WTC11 (cell line): Measurements from ENCODE around the gene DHX36. TPM values are rescaled to one million over a fixed set of nuclear protein-coding genes. Genes with fewer than 3 reads are reported as not detected.

Experiments
- ATAC-seq: fragments of 200-7000 bp; cut with Tn5 transposase; 2 replicates; pipeline ENCODE4 v1.10.0; 2021; ENCODE audit warnings: mild to moderate bottlenecking, moderate library complexity
- CTCF ChIA-PET: fragments of 300-600 bp; sonication (Branson Sonifier 250); formaldehyde crosslinking; loops from one replicate; lab custom pipeline; 2021; ENCODE audit warnings: antibody characterized with exemption; lab: Charles Lee
- POLR2A ChIA-PET: fragments of 350-600 bp; sonication (Branson Sonifier 250); formaldehyde crosslinking; loops from one replicate; lab custom pipeline; 2021; ENCODE audit warnings: antibody characterized with exemption; lab: Charles Lee
- DNase-seq: peaks from one replicate; pipeline ENCODE4 v3.0.0; 2021; ENCODE audit warnings: low spot score
- H3K27ac Mint-ChIP-seq: 2 replicates; pipeline ENCODE4 v1.8.0; 2021; ENCODE audit warnings: mixed read lengths
- H3K27me3 Mint-ChIP-seq: 2 replicates; pipeline ENCODE4 v1.8.0; 2021; ENCODE audit warnings: low read depth, mild to moderate bottlenecking, moderate library complexity, mixed read lengths
- H3K36me3 Mint-ChIP-seq: 2 replicates; pipeline ENCODE4 v1.8.0; 2021; ENCODE audit warnings: mixed read lengths
- H3K4me1 Mint-ChIP-seq: 2 replicates; pipeline ENCODE4 v1.8.0; 2022; ENCODE audit warnings: mixed read lengths
- H3K4me3 Mint-ChIP-seq: 2 replicates; pipeline ENCODE4 v1.8.0; 2021; ENCODE audit warnings: mild to moderate bottlenecking, moderate library complexity, mixed read lengths
- H3K9me3 Mint-ChIP-seq: 2 replicates; pipeline ENCODE4 v1.8.0; 2021; ENCODE audit warnings: mixed read lengths
- ATF3 ChIP-seq: sonication (generic); formaldehyde crosslinking; conservative IDR thresholded peaks from 2 replicates; pipeline ENCODE4 v1.8.1; 2022; ENCODE audit warnings: mild to moderate bottlenecking, missing genetic modification reagents
- CBFB ChIP-seq: sonication (generic); formaldehyde crosslinking; IDR thresholded peaks from 2 replicates; pipeline ENCODE4 v1.8.1; 2022; ENCODE audit warnings: mild to moderate bottlenecking, low read depth, missing genetic modification reagents
- CREB1 ChIP-seq: sonication (generic); formaldehyde crosslinking; IDR thresholded peaks from 2 replicates; pipeline ENCODE4 v1.8.0; 2023; ENCODE audit warnings: mild to moderate bottlenecking, missing genetic modification reagents
- CREM ChIP-seq: sonication (generic); formaldehyde crosslinking; IDR thresholded peaks from 2 replicates; pipeline ENCODE4 v1.8.1; 2022; ENCODE audit warnings: mild to moderate bottlenecking, missing genetic modification reagents, moderate library complexity
- CTCF ChIP-seq: fragments of 200-600 bp; IDR thresholded peaks from 2 replicates; pipeline ENCODE4 v1.8.0; 2022; ENCODE audit warnings: antibody characterized with exemption
- E2F1 ChIP-seq: sonication (generic); formaldehyde crosslinking; IDR thresholded peaks from 2 replicates; pipeline ENCODE4 v1.8.0; 2022; ENCODE audit warnings: mild to moderate bottlenecking, missing genetic modification reagents
- ELF4 ChIP-seq: sonication (generic); formaldehyde crosslinking; IDR thresholded peaks from 2 replicates; pipeline ENCODE4 v1.8.1; 2022; ENCODE audit warnings: low read depth, mild to moderate bottlenecking, moderate library complexity, missing genetic modification reagents
- EMX1 ChIP-seq: fragments of 250-450 bp; sonication (Bioruptor Pico); IDR thresholded peaks from 2 replicates; pipeline ENCODE4 v1.8.0; 2021; ENCODE audit warnings: mild to moderate bottlenecking
- ESRRA ChIP-seq: sonication (generic); formaldehyde crosslinking; IDR thresholded peaks from 2 replicates; pipeline ENCODE4 v1.8.1; 2022; ENCODE audit warnings: mild to moderate bottlenecking, missing genetic modification reagents, borderline replicate concordance
- FOXJ3 ChIP-seq: sonication (generic); formaldehyde crosslinking; IDR thresholded peaks from 2 replicates; pipeline ENCODE4 v1.9.0; 2021; ENCODE audit warnings: missing genetic modification reagents, mild to moderate bottlenecking, borderline replicate concordance
- FOXK1 ChIP-seq: sonication (generic); formaldehyde crosslinking; IDR thresholded peaks from 2 replicates; pipeline ENCODE4 v1.8.0; 2022; ENCODE audit warnings: mild to moderate bottlenecking, moderate library complexity, missing genetic modification reagents
- HMGA2 ChIP-seq: fragments of 250-450 bp; sonication (Bioruptor Pico); IDR thresholded peaks from 2 replicates; pipeline ENCODE4 v1.4.0; 2021; ENCODE audit warnings: mild to moderate bottlenecking, moderate library complexity
- JAZF1 ChIP-seq: fragments of 250-450 bp; sonication (Bioruptor Pico); IDR thresholded peaks from 2 replicates; pipeline ENCODE4 v1.9.0; 2021; ENCODE audit warnings: moderate library complexity, mild to moderate bottlenecking, inconsistent platforms
- MYBL2 ChIP-seq: sonication (generic); formaldehyde crosslinking; IDR thresholded peaks from 2 replicates; pipeline ENCODE4 v1.8.1; 2023; ENCODE audit warnings: mild to moderate bottlenecking, moderate library complexity, missing genetic modification reagents
- NFATC4 ChIP-seq: fragments of 250-450 bp; sonication (Bioruptor Pico); IDR thresholded peaks from 2 replicates; pipeline ENCODE4 v1.9.0; 2021; ENCODE audit warnings: mild to moderate bottlenecking
- PRRX2 ChIP-seq: fragments of 250-450 bp; sonication (Bioruptor Pico); IDR thresholded peaks from 2 replicates; pipeline ENCODE4 v1.8.0; 2021; ENCODE audit warnings: mild to moderate bottlenecking
- RELA ChIP-seq: sonication (generic); formaldehyde crosslinking; IDR thresholded peaks from 2 replicates; pipeline ENCODE4 v1.8.1; 2022; ENCODE audit warnings: missing genetic modification reagents, mild to moderate bottlenecking, borderline replicate concordance
- SMAD4 ChIP-seq: sonication (generic); formaldehyde crosslinking; IDR thresholded peaks from 2 replicates; pipeline ENCODE4 v1.8.0; 2022; ENCODE audit warnings: mild to moderate bottlenecking, missing genetic modification reagents
- TCF7 ChIP-seq: sonication (generic); formaldehyde crosslinking; IDR thresholded peaks from 2 replicates; pipeline ENCODE4 v1.8.0; 2022; ENCODE audit warnings: mild to moderate bottlenecking, low read depth, missing genetic modification reagents, moderate library complexity
- USF1 ChIP-seq: sonication (generic); formaldehyde crosslinking; IDR thresholded peaks from 2 replicates; pipeline ENCODE4 v1.8.0; 2022; ENCODE audit warnings: mild to moderate bottlenecking, missing genetic modification reagents
- ZNF121 ChIP-seq: sonication (generic); formaldehyde crosslinking; IDR thresholded peaks from 2 replicates; pipeline ENCODE4 v1.8.0; 2023; ENCODE audit warnings: missing genetic modification reagents
- ZNF138 ChIP-seq: sonication (generic); formaldehyde crosslinking; conservative IDR thresholded peaks from 2 replicates; pipeline ENCODE4 v1.8.1; 2022; ENCODE audit warnings: mild to moderate bottlenecking, moderate library complexity, missing genetic modification reagents
- ZNF232 ChIP-seq: sonication (generic); formaldehyde crosslinking; IDR thresholded peaks from 2 replicates; pipeline ENCODE4 v1.8.0; 2022; ENCODE audit warnings: mild to moderate bottlenecking, missing genetic modification reagents
- ZNF263 ChIP-seq: sonication (generic); formaldehyde crosslinking; IDR thresholded peaks from 2 replicates; pipeline ENCODE4 v1.8.1; 2022; ENCODE audit warnings: low read depth, mild to moderate bottlenecking, moderate library complexity, missing genetic modification reagents
- ZNF281 ChIP-seq: sonication (generic); formaldehyde crosslinking; IDR thresholded peaks from 2 replicates; pipeline ENCODE4 v1.8.0; 2023; ENCODE audit warnings: mild to moderate bottlenecking, missing genetic modification reagents
- ZNF416 ChIP-seq: fragments of 250-450 bp; sonication (Bioruptor Pico); IDR thresholded peaks from 2 replicates; pipeline ENCODE4 v1.9.0; 2021; ENCODE audit warnings: mild to moderate bottlenecking, inconsistent platforms
- total RNA-seq: library from RNA; stranded (reverse); gene quantifications from 3 replicates; pipeline ENCODE4 v1.2.3, GENCODE V29; 2021

DHX36 gene
- total RNA-seq, 1 experiment from 2014 or later: 100 TPM

- CTCF ChIA-PET: no interaction called here
- no peak for TF ChIP-seq ZNF263 (CRISPR knock-in tag)
- no peak for TF ChIP-seq FOXJ3 (CRISPR knock-in tag)
- TF ChIP-seq ZNF232 (CRISPR knock-in tag): no peak
- no peak for TF ChIP-seq JAZF1 (CRISPR knock-in tag)
- Mint-ChIP-seq H3K9me3 (no peaks in the 10 kb centered on the region), H3K27me3 (no peaks in the 10 kb centered on the region), H3K4me1 (peaks cover 5% of the 10 kb centered on the region; the same call in 1 of the 2 replicates), H3K4me3 (no peak overlapping the region), H3K36me3 (no peaks in the 10 kb centered on the region; the same call in 1 of the 2 replicates), H3K27ac (no peak overlapping the region)
- ATAC-seq: no peak
- POLR2A ChIA-PET: no interaction called here
- DNase-seq: no peak
Measured at GRCh38 chr3:154224866-154225265, 99.4 kb downstream of the DHX36 start.

GRCh38 chr3:154224366-154224765, 99.9 kb downstream of the DHX36 start:
- Mint-ChIP-seq H3K9me3 (no peaks in the 10 kb centered on the region), H3K4me1 (peaks cover 5% of the 10 kb centered on the region; the same call in 1 of the 2 replicates), H3K27ac (no peak overlapping the region), H3K4me3 (no peak overlapping the region), H3K27me3 (no peaks in the 10 kb centered on the region), H3K36me3 (no peaks in the 10 kb centered on the region; the same call in 1 of the 2 replicates)
- TF ChIP-seq ZNF121 (CRISPR knock-in tag) (no peak), ZNF138 (CRISPR knock-in tag) (no peak), ZNF281 (CRISPR knock-in tag) (no peak), MYBL2 (CRISPR knock-in tag) (no peak), CREM (CRISPR knock-in tag) (no peak), ZNF416 (CRISPR knock-in tag) (no peak), NFATC4 (no peak), HMGA2 (CRISPR knock-in tag) (no peak), ESRRA (no peak), TCF7 (CRISPR knock-in tag) (no peak)
- DNase-seq (no peak), ATAC-seq (no peak)
- POLR2A ChIA-PET: no interaction called here
- CTCF ChIA-PET: no interaction called here

GRCh38 chr3:154223519-154223918, 100.8 kb downstream of the DHX36 start:
- CTCF ChIA-PET: no interaction called here
- peaks cover 6% of the 10 kb centered on the region for H3K36me3 Mint-ChIP-seq
- DNase-seq (no peak), ATAC-seq (no peak)
- no peaks in the 10 kb centered on the region for H3K27me3 Mint-ChIP-seq
- POLR2A ChIA-PET: no interaction called here
- H3K4me3 Mint-ChIP-seq: no peak overlapping the region
- no peak overlapping the region for H3K27ac Mint-ChIP-seq
- no peaks in the 10 kb centered on the region for H3K9me3 Mint-ChIP-seq
- H3K4me1 Mint-ChIP-seq: peaks cover 2% of the 10 kb centered on the region; the same call in 1 of the 2 replicates
- TF ChIP-seq RELA (CRISPR knock-in tag): no peak
- TF ChIP-seq SMAD4 (CRISPR knock-in tag): no peak
- no peak for TF ChIP-seq ELF4
- TF ChIP-seq EMX1 (CRISPR knock-in tag): no peak
- no peak for TF ChIP-seq E2F1
- no peak for TF ChIP-seq CREB1 (CRISPR knock-in tag)
- TF ChIP-seq ATF3 (CRISPR knock-in tag): no peak
- TF ChIP-seq FOXK1 (CRISPR knock-in tag): no peak
- TF ChIP-seq PRRX2 (CRISPR knock-in tag): no peak
- TF ChIP-seq USF1 (CRISPR knock-in tag): no peak
- no peak for TF ChIP-seq CTCF
- no peak for TF ChIP-seq CBFB (CRISPR knock-in tag)
